GM18909 (cell line): ENCODE data around the gene TTC23L.
"Not testable (repeated sequence)": the region's sequence is repeated elsewhere in the genome, so short reads cannot be mapped to it uniquely, and the experiment has no call there.

Source experiments
- ATAC-seq: cut with Tn5 transposase; IDR thresholded peaks from one replicate; pipeline ENCODE4 v1.9.1; 2021; ENCODE audit warnings: mild to moderate bottlenecking; ENCODE audit not compliant: unreplicated experiment, poor library complexity

The TTC23L gene, protein sequence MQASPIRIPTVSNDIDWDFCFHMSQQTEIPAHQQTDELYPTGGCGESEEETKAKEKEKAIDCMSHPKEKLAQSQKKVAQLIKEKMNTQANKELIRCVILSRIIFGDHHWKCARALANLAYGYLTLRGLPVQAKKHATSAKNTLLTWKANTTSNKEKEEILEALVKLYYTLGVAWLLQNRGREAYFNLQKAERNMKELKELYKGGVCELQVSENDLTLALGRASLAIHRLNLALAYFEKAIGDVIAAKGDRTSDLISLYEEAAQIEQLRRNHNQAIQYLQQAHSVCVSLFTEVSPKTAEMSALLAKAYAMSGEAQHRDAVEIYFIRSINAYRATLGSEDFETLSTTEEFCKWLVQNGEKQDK

GRCh38 chr5:34838785-34839714 lies at the start of gene TTC23L:
TSS of gene TTC23L (plus strand) at chr5:34839164. CDS start at chr5:34840672, 1,508 bp downstream.
- peak; percentile 99 for ATAC-seq

- no peak for ATAC-seq
Observed at GRCh38 chr5:34789639-34790038, 49.3 kb upstream of the TTC23L start.

GRCh38 chr5:34790069-34790468 lies 48.9 kb upstream of the TTC23L start:
- no peak for ATAC-seq

DNA sequence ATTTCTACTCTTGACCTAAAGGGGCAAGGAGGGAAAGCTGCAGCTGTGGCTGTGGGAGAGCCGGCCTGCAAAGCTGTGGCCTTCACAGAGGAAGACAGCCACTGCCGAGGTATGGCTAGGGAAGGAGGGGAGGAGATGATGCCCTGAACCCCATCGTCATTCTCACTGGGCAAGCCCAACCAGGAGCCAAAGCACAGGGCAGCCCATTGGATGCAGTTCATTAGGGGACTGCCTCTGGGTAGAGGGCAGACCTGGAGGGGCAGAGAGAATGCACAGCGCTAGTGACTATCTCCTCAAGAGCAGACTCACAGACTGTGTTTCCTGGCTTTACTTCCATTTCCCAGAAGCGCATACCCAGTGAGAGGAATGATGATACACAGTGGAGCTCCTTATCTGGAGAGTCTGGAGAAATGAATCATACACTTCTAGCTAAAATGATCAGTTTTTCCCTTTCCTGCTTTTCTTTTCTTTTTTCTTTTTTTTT lies 47.2 kb upstream of the TTC23L start:
- no peak for ATAC-seq

GRCh38 chr5:34802834-34803563 lies 36.0 kb upstream of the TTC23L start:
- ATAC-seq: no peak

DNA sequence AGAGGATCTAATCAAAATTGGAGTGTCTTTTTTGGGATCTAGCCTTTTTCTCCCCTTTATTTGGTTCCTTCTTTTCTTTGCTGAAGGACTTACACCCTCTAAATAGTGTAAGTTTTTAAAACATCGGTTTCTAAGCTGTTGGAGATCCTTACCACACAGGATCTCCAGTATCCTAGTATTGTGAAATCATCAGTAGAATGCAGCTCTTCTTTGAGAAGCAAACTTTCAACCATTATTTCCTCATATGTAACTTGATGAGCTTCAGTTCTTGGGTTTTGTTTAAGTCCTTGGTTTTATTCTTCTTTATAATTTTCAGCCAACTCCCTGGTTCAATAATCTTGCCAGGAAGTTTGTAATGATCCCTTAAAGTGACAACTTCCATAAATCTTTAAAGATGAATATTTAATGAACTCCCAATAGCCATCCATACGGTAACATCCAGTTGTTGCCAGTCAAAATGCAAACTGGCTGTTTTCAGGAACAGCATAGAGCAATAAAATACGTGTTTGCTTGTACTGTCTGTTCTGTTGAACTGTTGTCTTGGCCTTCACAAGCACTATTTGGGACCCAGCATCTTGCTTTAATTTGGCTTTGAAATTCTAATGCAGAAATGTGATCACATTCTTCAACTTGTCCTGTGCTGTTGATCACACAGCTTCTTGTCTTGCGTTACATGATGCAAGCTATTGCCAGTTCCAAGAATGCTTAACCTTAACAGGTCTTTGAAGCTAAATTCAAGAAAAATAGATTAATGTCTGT lies 34.8 kb upstream of the TTC23L start:
- no peak for ATAC-seq

DNA sequence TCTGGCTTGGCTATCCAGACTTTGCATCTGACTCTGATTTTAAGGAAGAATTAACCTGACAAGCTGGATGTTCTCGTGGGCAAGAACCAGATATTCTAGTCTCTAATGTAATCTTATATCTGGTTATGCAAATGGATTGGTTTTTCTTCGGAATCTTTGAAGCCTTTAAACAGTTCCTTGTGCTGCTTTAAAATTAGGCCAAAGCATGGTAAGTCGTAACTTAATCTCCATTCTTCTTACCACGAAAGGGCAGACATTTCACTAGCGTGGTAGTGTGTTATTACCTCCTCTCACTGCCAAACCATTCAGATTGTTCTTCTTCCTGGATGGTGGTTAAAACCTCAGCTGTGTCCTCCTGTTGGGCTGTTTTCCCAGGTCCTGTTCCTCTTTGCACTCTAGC lies 34.1 kb upstream of the TTC23L start:
- ATAC-seq: no peak

- no peak for ATAC-seq
Observed at GRCh38 chr5:34806532-34806931, 32.4 kb upstream of the TTC23L start.

DNA sequence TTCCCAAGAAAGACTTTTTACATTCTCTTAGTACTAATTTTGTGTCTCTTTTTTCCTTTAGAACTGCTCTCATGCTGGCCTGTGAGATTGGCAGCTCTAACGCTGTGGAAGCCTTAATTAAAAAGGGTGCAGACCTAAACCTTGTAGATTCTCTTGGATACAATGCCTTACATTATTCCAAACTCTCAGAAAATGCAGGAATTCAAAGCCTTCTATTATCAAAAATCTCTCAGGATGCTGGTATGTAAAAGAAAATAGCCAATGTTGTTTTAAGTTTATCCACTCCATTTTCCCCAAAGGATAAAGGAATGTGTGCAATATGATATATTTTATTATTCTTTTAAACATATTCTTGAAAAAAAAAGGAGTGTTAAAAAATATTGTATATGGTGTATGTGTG lies 27.3 kb upstream of the TTC23L start:
- no peak for ATAC-seq

DNA sequence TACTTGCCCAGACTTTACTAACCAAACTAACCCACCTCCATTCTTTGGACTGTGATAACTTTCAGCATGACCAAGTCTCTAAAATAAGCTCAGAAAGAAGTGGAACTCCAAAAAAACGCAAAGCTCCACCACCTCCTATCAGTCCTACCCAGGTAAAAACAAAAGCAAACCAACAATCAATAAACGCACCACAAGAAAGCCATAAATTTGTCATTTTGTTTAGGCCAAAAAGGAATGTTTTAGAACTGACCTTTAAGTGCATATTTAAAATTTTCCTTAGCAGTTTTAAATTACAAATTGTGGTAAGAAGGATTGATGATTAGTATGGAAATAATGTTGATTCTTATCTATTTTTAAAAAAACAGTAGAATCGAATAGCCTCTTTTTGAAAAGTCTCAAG lies 25.5 kb upstream of the TTC23L start:
- ATAC-seq: no peak

- no peak for ATAC-seq
Observed at GRCh38 chr5:34817558-34818351, 21.2 kb upstream of the TTC23L start.

DNA sequence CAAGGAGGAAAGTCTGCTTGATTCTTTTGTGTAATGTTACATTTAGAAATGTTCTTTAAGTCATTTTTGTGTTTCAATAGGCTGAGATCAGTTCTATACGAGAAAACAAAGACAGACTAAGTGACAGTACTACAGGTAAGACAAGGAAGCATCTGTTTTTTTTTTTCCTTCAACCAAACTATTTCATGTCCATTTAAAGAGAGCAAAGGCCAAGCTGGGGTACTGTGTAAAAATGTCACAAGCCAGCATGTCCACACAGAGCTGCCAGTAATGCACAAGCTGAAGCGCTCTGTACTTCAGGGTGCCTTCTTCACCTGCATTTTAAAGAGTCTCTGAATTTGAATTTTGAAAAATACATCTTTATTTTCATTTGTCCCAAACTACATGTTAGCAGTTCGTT lies 20.2 kb upstream of the TTC23L start:
- ATAC-seq: no peak

GRCh38 chr5:34820593-34820992 lies 18.4 kb upstream of the TTC23L start:
- no peak for ATAC-seq

DNA sequence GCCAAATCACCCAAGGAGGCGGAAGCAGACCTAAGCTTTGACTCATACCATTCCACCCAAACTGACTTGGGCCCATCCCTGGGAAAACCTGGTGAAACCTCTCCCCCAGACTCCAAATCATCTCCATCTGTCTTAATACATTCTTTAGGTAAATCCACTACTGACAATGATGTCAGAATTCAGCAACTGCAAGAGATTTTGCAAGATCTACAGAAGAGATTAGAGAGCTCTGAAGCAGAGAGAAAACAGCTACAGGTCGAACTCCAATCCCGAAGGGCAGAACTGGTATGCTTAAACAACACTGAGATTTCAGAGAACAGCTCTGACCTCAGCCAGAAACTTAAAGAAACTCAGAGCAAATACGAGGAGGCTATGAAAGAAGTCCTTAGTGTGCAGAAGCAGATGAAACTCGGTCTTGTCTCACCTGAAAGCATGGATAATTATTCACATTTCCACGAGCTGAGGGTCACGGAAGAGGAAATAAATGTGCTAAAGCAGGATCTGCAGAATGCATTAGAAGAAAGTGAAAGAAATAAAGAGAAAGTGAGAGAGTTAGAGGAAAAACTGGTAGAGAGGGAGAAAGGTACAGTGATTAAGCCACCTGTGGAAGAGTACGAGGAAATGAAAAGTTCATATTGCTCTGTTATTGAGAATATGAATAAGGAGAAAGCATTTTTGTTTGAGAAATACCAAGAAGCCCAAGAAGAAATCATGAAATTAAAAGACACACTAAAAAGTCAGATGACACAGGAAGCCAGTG lies 15.8 kb upstream of the TTC23L start:
- ATAC-seq: no peak

DNA sequence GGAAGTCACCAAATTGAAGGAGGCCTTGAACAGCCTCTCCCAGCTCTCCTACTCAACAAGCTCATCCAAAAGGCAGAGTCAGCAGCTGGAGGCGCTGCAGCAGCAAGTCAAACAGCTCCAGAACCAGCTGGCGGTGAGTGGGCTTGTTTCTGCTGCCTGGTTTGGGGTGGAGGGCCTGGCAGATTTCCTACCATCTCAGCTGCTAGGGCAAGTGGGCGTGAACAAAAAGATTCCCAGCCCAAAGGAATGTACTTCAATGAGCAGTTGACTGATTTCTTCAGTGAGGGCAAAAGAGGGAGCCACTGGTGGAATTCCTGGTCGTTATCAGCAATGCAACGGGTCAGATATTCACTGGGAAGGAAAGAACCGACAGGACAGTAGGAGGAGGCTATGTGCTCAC lies 12.6 kb upstream of the TTC23L start:
- ATAC-seq: no peak

DNA sequence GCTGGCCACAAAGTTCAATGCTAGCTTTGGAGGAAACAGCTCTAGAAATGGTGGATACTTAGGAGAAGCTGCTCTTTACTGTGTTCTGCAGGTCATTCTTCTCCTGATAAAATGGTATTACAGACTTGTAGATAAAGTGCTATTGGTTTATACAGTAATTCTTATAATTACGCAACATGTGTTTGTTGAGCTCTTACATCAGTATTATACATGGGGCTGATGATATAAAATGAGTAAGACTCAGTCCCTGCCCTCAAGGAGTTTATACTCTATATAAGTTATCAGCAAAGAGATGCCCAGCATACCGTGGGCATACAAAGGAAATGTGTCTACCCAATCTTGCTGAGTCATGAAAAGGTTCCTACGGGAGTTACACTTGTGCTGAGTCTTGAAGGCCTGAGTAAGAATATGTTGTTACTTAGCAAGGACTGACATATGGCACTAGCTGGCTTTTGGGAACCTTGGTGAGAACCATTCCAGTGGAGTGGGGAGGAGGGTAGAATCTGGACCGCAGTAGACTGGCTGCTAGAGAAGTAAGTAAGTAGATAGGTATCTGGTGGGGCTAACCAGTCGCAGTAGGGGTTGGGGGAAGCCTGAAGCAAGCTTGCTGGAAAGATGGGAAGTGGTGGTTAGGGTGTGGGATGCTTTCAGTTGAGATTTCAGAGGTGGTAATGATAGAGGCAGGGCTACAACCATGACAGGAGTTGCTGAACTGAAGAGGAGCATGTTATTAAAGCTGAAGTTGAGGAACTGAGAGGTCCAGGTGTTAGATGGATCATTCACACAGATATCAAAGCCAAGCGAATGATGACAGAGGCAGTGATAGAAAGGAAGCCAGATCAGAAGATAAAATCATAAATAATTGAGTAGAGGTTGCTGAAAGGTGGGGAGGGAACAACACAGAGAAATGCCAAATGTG lies 11.1 kb upstream of the TTC23L start:
- ATAC-seq: no peak

- not testable (repeated sequence) for ATAC-seq
Observed at GRCh38 chr5:34830827-34831226, 8.1 kb upstream of the TTC23L start.
